Chondrocyte (in vitro differentiated cells): ENCODE measurements around the gene MCMBP. TPM values are rescaled to one million over a fixed set of nuclear protein-coding genes. Genes with fewer than 3 reads are reported as not detected.

ENCODE experiments used
- DNase-seq: peaks from one replicate; pipeline ENCODE4 v3.0.0; 2021; ENCODE audit warnings: mixed read lengths, low spot score
- H3K27ac Mint-ChIP-seq: one replicate; pipeline ENCODE4 v1.8.0; 2021; ENCODE audit warnings: mild to moderate bottlenecking, moderate library complexity, mixed read lengths; ENCODE audit not compliant: unreplicated experiment
- H3K27me3 Mint-ChIP-seq: 2 replicates; pipeline ENCODE4 v1.8.0; 2021; ENCODE audit warnings: low read depth, mixed read lengths
- H3K36me3 Mint-ChIP-seq: 2 replicates; pipeline ENCODE4 v1.8.0; 2021; ENCODE audit warnings: low read depth, mixed read lengths
- H3K4me1 Mint-ChIP-seq: 2 replicates; pipeline ENCODE4 v1.8.0; 2021; ENCODE audit warnings: low read depth, mild to moderate bottlenecking, mixed read lengths
- H3K4me3 Mint-ChIP-seq: one replicate; pipeline ENCODE4 v1.8.0; 2021; ENCODE audit warnings: mild to moderate bottlenecking, moderate library complexity, mixed read lengths; ENCODE audit not compliant: unreplicated experiment
- H3K9me3 Mint-ChIP-seq: 2 replicates; pipeline ENCODE4 v1.8.0; 2021; ENCODE audit warnings: low read depth, mixed read lengths
- total RNA-seq: library from RNA; stranded (reverse); gene quantifications from 3 replicates; pipeline ENCODE4 v1.2.1, GENCODE V29; 2021
- TF ChIP-seq, protein P1 (sequence below): fragments of 200-600 bp; sonication (generic); IDR thresholded peaks from 2 replicates; pipeline ENCODE4 v1.5.0; 2021; ENCODE audit warnings: antibody characterized with exemption, mild to moderate bottlenecking, moderate library complexity

The MCMBP gene
- total RNA-seq, 1 donor from 2014 or later = 45.1 TPM

DNA sequence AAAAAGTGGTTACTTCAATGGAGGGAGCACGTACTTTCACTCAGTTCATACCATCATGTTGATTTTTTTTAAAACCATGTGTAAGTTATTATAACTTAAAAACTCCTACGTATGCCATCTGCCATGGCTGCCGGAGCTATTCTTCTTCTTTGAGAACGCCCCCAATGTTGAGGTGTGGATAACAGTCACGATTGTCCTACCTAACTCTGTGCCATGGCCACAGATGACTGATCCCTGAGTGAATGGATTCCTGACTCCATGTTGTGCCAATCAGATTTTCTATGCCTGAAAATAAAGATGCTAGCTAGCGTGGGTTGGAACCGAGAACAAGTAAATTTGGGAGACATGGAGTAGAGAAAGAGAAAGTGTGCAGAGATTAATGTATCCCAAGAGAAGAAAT lies 5.3 kb downstream of the MCMBP start:
- DNase-seq = no peak
- Mint-ChIP-seq H3K4me3 (no peak overlapping the region), H3K9me3 (peaks cover 9% of the 10 kb centered on the region), H3K36me3 (peaks cover 6% of the 10 kb centered on the region), H3K27me3 (no peaks in the 10 kb centered on the region), H3K27ac (no peak overlapping the region), H3K4me1 (peaks cover 33% of the 10 kb centered on the region)
- TF ChIP-seq, protein P1, sequence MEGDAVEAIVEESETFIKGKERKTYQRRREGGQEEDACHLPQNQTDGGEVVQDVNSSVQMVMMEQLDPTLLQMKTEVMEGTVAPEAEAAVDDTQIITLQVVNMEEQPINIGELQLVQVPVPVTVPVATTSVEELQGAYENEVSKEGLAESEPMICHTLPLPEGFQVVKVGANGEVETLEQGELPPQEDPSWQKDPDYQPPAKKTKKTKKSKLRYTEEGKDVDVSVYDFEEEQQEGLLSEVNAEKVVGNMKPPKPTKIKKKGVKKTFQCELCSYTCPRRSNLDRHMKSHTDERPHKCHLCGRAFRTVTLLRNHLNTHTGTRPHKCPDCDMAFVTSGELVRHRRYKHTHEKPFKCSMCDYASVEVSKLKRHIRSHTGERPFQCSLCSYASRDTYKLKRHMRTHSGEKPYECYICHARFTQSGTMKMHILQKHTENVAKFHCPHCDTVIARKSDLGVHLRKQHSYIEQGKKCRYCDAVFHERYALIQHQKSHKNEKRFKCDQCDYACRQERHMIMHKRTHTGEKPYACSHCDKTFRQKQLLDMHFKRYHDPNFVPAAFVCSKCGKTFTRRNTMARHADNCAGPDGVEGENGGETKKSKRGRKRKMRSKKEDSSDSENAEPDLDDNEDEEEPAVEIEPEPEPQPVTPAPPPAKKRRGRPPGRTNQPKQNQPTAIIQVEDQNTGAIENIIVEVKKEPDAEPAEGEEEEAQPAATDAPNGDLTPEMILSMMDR = no peak

DNA sequence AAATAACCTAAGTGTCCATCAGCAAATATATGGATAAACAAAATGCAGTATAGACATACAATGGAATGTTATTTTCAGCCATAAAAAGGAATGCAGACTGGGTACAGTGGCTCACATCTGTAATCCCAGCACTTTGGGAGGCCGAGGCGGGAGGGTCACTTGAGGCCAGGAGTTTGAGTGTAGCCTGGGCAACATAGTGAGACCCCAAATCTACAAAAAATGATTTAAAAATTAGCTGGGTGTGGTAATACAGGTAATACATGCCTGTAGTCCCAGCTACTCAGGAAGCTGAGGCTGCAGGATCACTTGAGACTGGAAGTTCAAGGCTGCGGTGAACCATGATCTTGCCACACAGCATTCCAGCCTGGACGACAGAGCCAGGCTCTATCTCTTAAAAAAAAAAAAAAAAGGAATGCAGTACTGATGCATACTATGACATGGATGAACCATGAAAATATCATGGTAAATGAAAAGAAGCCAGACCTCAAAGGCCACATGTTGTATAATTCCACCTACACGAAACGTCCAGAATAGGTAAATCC lies 6.9 kb downstream of the MCMBP start:
- TF ChIP-seq, protein P1 = no peak
- H3K36me3 Mint-ChIP-seq = peaks cover 6% of the 10 kb centered on the region
- DNase-seq = no peak
- H3K4me3 Mint-ChIP-seq = no peak overlapping the region
- peaks cover 9% of the 10 kb centered on the region for H3K9me3 Mint-ChIP-seq
- no peak overlapping the region for H3K27ac Mint-ChIP-seq
- H3K27me3 Mint-ChIP-seq = no peaks in the 10 kb centered on the region
- H3K4me1 Mint-ChIP-seq = peaks cover 23% of the 10 kb centered on the region

DNA sequence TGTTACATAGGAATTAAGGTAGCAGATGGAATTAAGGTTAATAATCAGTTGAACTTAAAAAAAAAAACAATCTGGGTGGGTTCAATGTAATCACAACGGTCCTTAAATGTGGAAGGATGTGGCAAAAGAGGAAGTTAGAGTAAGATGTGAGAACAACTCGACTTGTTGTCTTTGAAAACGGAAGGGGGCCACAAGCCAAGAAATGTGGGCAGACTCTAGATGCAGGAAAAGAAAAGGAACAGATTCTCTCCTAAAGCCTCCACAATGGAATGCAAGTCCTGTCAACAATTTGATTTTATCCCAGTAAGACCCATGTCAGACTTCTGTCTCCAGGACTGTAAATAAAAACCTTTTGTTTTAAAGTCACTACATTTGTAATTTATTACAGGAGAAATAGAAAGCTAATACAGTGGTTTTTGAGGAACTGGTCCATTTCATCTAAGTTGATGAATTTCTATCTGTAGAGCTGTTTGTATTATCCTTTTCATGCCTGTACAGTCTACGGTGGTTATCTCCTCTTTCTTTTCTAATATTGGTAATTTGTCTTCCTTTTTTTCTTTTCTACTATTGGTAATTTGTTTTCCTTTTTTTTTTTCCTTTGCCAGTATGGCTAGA lies 8.6 kb downstream of the MCMBP start:
- H3K9me3 Mint-ChIP-seq = peaks cover 9% of the 10 kb centered on the region
- H3K27ac Mint-ChIP-seq = no peak overlapping the region
- no peak for DNase-seq
- H3K4me1 Mint-ChIP-seq = peaks cover 23% of the 10 kb centered on the region
- no peaks in the 10 kb centered on the region for H3K27me3 Mint-ChIP-seq
- TF ChIP-seq, protein P1 = no peak
- no peak overlapping the region for H3K4me3 Mint-ChIP-seq
- H3K36me3 Mint-ChIP-seq = peaks cover 6% of the 10 kb centered on the region

DNA sequence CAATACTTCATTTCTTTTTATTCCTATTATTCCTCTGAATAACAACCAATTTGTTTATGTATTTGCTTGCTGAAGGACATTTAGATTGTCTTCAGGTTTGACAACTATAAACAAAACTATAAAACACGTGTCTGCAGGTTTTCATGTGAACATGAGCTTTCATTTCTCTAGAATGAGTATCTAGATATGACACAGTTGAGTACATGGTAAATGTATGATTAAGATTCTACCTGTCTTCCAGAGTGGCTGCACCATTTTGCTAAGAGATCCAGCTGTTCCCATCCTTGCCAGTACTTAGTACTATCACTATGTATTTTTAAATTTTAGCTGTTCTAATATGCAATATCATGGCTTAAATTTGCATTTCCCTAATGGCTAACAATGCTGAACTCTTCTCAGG lies 10.1 kb downstream of the MCMBP start:
- peaks cover 18% of the 10 kb centered on the region for H3K4me1 Mint-ChIP-seq
- H3K9me3 Mint-ChIP-seq = peaks cover 9% of the 10 kb centered on the region
- H3K36me3 Mint-ChIP-seq = peaks cover 7% of the 10 kb centered on the region
- no peak for DNase-seq
- H3K4me3 Mint-ChIP-seq = no peak overlapping the region
- H3K27me3 Mint-ChIP-seq = no peaks in the 10 kb centered on the region
- TF ChIP-seq, protein P1 = no peak
- H3K27ac Mint-ChIP-seq = no peak overlapping the region

DNA sequence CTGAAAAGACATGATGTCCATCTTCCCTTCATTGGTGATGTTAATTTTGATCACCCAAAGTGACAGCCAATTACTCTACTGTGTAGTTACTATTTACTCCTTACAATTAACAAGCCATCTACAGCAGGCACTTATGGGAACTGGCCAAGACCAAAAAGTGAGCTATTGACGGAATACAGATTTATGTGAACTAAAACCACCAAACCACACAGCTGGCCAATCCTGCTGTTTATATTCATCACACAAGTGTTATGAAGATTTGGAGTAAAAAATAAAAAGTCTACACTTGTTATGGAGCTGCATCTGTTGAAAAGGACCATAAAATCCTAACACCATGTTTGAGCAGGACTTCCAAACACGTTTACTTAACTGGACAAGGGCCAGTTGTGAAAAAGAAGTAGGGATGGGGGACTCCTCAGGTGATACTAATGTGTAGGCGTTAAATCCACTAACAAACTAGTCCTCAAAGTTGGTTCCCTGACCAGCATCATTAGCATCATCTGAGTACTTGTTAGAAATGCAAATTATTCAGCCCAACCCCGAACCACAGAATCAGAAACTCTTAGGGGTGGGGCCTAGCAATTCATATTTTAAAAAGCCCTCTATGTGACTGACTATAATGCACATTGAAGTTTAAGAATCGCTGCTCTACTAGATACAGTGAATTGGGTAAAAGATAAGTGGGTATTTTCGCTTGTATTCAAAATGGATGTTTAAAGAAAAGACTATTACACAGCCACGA lies 11.6 kb downstream of the MCMBP start:
- H3K36me3 Mint-ChIP-seq = peaks cover 11% of the 10 kb centered on the region
- H3K9me3 Mint-ChIP-seq = peaks cover 9% of the 10 kb centered on the region
- TF ChIP-seq, protein P1 = no peak
- H3K27ac Mint-ChIP-seq = no peak overlapping the region
- H3K4me3 Mint-ChIP-seq = no peak overlapping the region
- DNase-seq = no peak
- H3K4me1 Mint-ChIP-seq = peaks cover 15% of the 10 kb centered on the region
- H3K27me3 Mint-ChIP-seq = no peaks in the 10 kb centered on the region
